Fibroblast of villous mesenchyme (primary cell): ENCODE results near the gene NT5M. TPM values are rescaled to one million over a fixed set of nuclear protein-coding genes. Genes with fewer than 3 reads are reported as not detected.

Source experiments
- DNase-seq: peaks from one replicate; pipeline ENCODE4 v3.0.0-alpha.2; 2010; ENCODE audit warnings: low read depth
- H3K4me3 ChIP-seq: 2 replicates; pipeline ENCODE4 v1.5.1; 2011; ENCODE audit warnings: low read depth, mild to moderate bottlenecking, low read length
- total RNA-seq: library from RNA; depleted of rRNA; stranded (reverse); fragments of >200 nt; gene quantifications from 2 replicates; pipeline ENCODE4 v1.2.3, GENCODE V29; 2012
- TF ChIP-seq, protein P1 (sequence below): IDR thresholded peaks from 2 replicates; pipeline ENCODE4 v1.5.1; 2012; ENCODE audit warnings: low read depth, mild to moderate bottlenecking, low read length; ENCODE audit not compliant: insufficient read depth

Gene NT5M
- total RNA-seq, 1 donor: 1.3 TPM

DNA sequence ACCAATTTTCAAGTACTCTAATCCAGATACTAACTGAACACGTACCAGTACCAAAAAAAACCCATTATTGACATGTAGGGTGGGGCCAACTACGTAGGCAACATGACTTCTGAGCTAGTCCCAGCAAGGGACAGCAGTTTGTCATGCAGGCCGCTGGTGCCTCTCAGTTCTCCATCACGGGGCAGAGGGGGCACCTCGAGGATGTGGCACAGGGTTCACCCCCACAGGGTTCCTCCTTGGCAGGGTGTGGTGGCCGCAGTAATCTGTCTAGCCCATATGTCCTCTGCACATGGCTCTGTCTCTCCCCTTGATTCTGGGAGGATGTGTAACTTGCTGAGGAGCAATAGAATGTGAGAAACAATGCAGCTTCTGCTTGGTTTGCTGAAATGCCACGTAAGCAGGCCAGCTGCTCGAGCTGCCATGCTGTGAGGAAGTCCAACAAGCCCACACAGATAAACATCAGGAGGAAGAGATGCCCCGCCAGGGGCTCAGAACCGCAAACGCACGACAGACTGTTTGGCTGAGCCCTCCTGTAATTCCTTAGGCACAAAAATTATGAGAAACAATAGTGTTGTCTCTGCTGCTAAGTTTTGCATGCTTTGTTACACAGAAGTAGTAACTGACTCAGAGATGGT is 62.4 kb downstream of the NT5M start:
- H3K4me3 ChIP-seq: no peak overlapping the region
- TF ChIP-seq, protein P1, sequence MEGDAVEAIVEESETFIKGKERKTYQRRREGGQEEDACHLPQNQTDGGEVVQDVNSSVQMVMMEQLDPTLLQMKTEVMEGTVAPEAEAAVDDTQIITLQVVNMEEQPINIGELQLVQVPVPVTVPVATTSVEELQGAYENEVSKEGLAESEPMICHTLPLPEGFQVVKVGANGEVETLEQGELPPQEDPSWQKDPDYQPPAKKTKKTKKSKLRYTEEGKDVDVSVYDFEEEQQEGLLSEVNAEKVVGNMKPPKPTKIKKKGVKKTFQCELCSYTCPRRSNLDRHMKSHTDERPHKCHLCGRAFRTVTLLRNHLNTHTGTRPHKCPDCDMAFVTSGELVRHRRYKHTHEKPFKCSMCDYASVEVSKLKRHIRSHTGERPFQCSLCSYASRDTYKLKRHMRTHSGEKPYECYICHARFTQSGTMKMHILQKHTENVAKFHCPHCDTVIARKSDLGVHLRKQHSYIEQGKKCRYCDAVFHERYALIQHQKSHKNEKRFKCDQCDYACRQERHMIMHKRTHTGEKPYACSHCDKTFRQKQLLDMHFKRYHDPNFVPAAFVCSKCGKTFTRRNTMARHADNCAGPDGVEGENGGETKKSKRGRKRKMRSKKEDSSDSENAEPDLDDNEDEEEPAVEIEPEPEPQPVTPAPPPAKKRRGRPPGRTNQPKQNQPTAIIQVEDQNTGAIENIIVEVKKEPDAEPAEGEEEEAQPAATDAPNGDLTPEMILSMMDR: no peak
- DNase-seq: no peak

GRCh38 chr17:17366235-17366634 is 63.1 kb downstream of the NT5M start:
- H3K4me3 ChIP-seq: no peak overlapping the region
- DNase-seq: no peak
- TF ChIP-seq, protein P1: no peak

DNA sequence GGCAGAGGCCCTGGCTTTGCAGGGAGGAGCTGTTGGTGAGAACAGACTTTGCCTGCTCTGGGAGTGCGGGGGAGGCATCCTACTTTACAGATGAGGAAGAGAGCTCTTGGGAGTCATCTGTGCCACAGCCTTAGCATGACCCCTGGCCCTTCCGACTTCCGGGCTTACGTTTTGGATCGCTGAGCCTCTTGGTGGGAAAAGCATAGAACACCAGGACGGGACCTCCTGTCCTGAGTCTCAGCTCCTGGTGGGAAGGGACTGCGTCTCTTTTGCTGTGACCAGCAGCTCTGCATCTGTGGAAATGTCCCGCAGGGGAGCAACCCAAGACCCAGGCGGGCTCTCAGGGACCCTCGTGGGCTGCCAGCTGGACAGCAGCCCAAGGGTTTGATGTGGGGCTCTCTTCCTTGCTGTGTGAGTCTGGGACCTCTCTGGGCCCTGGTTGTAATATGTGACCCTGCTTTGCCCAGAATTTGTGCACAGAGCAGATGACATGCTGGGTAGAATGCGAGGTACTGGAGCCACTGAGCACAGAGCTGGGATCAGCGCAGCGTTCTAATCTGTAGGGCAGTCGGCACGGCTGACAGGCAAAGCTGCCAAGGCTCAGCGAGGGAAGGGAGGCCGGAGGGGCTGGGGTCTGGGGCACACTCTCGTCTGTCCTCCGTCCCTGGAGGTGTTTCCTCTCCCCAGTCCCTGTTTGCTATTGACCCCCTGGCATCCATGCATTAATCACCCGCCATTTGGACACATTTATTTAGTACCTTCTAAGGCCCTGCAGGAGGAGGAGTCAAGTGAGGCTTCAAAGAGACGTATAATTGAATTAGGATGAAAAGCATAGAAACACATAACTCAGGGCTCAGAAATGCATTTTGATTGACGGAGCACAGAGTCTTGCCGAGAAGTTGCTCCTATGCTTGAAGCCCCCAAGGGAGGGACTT is 64.0 kb downstream of the NT5M start:
- DNase-seq: no peak
- TF ChIP-seq, protein P1: no peak
- no peak overlapping the region for H3K4me3 ChIP-seq

- TF ChIP-seq, protein P1: no peak
- no peak for DNase-seq
- H3K4me3 ChIP-seq: no peak overlapping the region
These were observed 64.8 kb downstream of the NT5M start for GRCh38 chr17:17367931-17368330.

DNA sequence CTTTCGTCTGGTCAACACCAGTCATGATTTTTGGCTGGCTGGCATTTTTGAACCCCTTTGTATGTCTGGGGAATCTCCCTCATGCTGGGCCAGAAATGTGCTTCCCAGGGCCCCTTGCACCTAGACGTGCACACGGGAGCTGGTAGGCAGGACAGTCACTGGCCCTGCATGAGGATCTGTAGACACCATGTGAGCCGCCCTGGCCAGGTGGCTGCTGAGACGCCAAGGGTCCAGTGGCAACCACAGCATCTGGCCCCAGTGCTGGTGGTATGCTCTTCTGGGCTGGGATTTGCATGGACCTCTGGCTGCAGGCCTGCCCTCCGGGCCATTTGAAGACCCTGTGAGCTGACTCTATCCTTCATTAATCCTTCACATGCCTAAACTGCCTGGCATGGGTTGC is 67.5 kb downstream of the NT5M start:
- no peak for DNase-seq
- H3K4me3 ChIP-seq: no peak overlapping the region
- TF ChIP-seq, protein P1: no peak

- TF ChIP-seq, protein P1: no peak
- H3K4me3 ChIP-seq: no peak overlapping the region
- no peak for DNase-seq
These were observed 69.8 kb downstream of the NT5M start for GRCh38 chr17:17372856-17373520.
